Measurements from ENCODE around the gene NSG1.

The NSG1 gene

DNA sequence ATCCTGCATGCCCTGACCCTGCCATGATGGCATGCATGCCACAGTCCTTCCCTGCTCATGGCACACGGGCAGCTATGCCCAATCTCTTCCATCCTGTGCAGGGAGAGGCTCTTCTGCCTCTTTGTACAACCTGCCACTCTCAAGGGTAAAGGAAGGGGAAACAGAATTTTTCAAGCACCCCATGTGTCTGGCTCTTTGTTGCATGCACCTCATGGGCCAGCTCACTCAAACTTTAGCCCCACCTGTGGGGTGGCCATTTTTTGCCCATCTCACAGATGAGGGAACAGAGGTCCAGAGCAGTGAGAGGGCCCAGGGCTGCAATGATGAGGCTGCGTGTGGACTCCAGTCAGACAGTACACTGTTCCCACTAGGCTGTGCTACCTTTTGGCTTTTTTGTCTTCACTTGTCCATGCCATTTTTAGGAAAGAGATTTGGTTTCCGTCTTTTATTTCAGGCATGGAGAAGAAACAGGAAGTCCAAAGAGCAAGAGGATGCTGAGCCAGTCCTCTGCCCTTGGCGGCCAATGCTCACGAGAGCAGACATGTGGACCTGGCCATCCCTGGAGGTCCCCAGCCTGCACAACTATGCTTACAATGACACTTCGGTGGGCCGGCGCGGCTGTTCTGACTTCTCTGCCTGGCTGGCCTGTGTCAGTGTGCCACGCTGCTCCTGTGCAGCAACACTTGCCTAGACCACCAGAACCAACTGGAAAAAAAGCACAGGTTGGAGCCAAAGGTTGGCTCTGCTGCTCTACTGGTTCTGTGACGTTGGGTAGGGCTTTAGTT is 45.6 kb downstream of the NSG1 start:
- no peak overlapping the region for H3K27ac ChIP-seq
- no peak overlapping the region for H3K4me3 ChIP-seq (ENCODE audit: low read depth, low read length)
- TF ChIP-seq, protein P1, sequence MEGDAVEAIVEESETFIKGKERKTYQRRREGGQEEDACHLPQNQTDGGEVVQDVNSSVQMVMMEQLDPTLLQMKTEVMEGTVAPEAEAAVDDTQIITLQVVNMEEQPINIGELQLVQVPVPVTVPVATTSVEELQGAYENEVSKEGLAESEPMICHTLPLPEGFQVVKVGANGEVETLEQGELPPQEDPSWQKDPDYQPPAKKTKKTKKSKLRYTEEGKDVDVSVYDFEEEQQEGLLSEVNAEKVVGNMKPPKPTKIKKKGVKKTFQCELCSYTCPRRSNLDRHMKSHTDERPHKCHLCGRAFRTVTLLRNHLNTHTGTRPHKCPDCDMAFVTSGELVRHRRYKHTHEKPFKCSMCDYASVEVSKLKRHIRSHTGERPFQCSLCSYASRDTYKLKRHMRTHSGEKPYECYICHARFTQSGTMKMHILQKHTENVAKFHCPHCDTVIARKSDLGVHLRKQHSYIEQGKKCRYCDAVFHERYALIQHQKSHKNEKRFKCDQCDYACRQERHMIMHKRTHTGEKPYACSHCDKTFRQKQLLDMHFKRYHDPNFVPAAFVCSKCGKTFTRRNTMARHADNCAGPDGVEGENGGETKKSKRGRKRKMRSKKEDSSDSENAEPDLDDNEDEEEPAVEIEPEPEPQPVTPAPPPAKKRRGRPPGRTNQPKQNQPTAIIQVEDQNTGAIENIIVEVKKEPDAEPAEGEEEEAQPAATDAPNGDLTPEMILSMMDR (IDR thresholded peaks at IDR 0.05; ENCODE audit: low read depth, low read length), result no peak
- H3K27me3 ChIP-seq (ENCODE audit: insufficient read depth, low read depth, severe bottlenecking), result no peaks in the 10 kb centered on the region
- peaks cover 12% of the 10 kb centered on the region for H3K36me3 ChIP-seq
- no peak for DNase-seq
- H3K9me3 ChIP-seq (ENCODE audit: severe bottlenecking), result no peaks in the 10 kb centered on the region

DNA sequence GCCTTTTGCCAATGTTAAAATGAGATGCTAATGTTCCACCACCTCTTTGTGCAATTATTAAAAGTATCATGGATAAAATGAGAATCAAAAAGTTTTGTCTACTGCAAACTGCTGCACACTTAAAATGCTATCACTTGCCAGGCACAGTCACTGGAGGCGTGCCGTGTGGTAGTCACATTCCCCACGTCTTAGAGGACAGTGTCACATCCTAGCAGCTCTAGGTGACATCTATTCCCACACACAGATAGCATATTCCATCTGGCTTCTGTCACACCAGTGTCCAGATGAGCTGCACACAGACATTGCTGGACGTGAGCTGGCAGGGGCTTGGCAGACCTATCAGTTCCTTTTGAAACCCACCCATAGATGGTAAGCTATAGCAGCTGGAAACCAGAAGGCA is 47.0 kb downstream of the NSG1 start:
- peaks cover 19% of the 10 kb centered on the region for H3K36me3 ChIP-seq
- H3K4me3 ChIP-seq (ENCODE audit: low read depth, low read length), result no peak overlapping the region
- no peak overlapping the region for H3K27ac ChIP-seq
- no peaks in the 10 kb centered on the region for H3K27me3 ChIP-seq (ENCODE audit: insufficient read depth, low read depth, severe bottlenecking)
- DNase-seq, result no peak
- TF ChIP-seq, protein P1 (IDR thresholded peaks at IDR 0.05; ENCODE audit: low read depth, low read length), result no peak
- no peaks in the 10 kb centered on the region for H3K9me3 ChIP-seq (ENCODE audit: severe bottlenecking)

DNA sequence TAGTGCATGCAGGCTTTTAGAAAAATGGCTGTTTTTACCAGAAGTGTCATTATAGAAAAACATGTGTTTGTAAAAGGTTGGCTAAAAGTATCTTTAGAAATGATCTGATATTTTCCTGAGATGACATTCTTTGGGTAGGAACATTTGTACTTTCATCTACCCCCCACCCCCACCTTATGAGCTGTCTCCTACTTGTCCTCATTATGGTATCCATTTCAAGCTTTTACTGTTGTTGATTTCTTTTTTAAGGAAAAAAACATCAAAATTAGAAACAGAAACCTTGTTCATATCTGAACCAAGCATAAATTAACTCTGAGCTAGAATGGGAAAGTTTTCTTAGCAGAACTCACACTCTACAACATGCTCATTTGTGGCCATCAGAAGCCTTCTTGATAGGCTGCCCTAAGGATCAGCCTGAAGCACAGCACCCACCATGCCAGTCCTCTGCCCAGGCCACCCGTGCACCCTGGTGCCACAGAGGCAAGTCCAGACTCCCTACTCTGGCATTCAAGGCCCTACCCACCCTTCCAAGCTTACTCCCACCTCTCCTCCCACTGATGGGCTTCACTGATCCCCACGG is 49.4 kb downstream of the NSG1 start:
- peaks cover 19% of the 10 kb centered on the region for H3K36me3 ChIP-seq
- H3K4me3 ChIP-seq (ENCODE audit: low read depth, low read length), result no peak overlapping the region
- TF ChIP-seq, protein P1 (IDR thresholded peaks at IDR 0.05; ENCODE audit: low read depth, low read length), result no peak
- no peak overlapping the region for H3K27ac ChIP-seq
- no peaks in the 10 kb centered on the region for H3K9me3 ChIP-seq (ENCODE audit: severe bottlenecking)
- H3K27me3 ChIP-seq (ENCODE audit: insufficient read depth, low read depth, severe bottlenecking), result no peaks in the 10 kb centered on the region
- DNase-seq, result no peak

DNA sequence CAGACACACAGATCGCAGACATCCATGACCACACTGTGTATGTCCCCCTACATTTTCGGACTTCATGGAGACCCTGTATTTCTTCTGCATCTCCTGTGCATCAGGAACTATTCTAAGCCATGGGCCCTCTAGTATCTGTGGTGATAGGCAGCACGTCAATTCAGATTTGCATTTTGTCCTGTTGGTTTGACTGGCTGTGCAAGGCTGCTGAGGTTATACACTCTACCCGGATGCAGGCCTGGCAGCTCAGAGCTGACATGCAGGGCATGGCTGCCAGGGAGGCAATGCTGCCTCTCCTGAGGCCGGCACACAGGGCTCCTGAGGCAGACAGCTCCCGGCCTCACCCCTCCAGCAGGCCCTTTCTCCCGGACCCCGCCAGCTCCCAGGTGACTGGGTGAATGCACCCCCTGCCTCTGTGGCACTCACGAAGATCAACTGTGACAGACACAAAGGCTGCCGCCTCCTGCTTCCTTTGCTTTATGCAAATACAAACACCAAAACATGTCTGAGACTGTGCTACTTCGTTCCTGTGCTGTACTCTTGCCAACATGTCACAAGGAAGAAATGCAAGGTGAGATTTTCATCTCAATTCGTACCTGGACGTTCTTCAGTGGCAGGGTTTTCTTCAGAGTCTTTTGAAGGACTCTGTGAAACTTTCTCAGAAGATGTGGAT is 51.0 kb downstream of the NSG1 start:
- Histone ChIP-seq H3K27me3 (ENCODE audit: insufficient read depth, low read depth, severe bottlenecking) (no peaks in the 10 kb centered on the region), H3K9me3 (ENCODE audit: severe bottlenecking) (no peaks in the 10 kb centered on the region), H3K27ac (no peak overlapping the region), H3K4me3 (ENCODE audit: low read depth, low read length) (no peak overlapping the region), H3K36me3 (peaks cover 17% of the 10 kb centered on the region)
- TF ChIP-seq, protein P1 (IDR thresholded peaks at IDR 0.05; ENCODE audit: low read depth, low read length), result no peak
- DNase-seq, result no peak

DNA sequence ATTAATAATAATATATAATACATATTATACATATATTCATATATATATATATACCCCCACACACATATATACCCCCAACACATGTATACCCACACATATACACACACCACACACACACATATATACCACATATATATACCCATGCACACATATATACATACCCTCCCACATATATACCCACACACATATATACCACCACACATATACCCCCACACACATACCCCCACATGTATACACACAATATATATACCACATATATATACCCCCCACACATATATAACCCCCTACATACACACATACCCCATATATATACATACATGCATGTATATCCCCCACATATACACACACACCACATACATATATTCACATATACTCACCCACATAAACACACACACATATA is 52.0 kb downstream of the NSG1 start:
- Histone ChIP-seq H3K4me3 (ENCODE audit: low read depth, low read length) (no peak overlapping the region), H3K36me3 (peaks cover 17% of the 10 kb centered on the region), H3K9me3 (ENCODE audit: severe bottlenecking) (no peaks in the 10 kb centered on the region), H3K27ac (no peak overlapping the region), H3K27me3 (ENCODE audit: insufficient read depth, low read depth, severe bottlenecking) (no peaks in the 10 kb centered on the region)
- no peak for DNase-seq
- TF ChIP-seq, protein P1 (IDR thresholded peaks at IDR 0.05; ENCODE audit: low read depth, low read length), result no peak

Data from WERI-Rb-1 (cell line).